Measurements from ENCODE around the gene ARHGEF39.

ARHGEF39 gene

DNA sequence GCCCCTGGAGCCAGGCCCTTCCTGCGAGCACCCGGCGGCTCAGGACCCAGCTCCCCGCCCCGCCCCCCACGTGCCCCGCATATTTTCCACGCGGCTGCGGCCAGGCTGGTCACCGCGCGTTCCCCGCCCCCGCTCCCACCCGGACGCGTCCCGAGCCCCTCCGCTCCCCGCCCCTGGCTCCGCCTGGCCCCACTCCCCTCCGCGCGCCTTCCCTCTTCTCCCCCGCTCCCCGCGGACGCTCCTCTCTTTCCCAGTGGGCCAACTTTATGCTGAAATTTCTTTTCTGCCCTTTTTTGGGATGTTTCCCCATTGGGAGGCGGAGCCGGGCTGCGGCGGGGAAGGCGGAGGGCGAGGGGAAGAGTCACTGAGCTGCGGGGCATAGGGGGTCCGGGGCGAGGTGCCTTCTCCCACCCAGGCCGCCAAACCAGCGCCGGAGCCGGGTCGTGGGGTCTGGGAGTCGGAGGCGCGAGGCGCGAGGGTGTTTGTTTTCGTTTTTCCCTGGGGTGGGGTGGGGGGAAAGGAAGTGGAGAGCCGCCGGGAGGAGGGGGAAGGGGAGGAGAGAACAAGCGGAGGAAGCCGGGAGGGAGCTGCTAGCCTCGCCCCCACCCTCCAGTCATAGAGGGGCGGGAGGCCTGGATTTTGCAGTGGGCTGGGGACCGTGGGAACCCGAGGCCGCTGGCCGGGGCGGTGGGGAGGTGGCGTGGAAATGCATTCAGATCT is 25.8 kb upstream of the ARHGEF39 start:
- DNase-seq (ENCODE audit: low spot score): no peak

DNA sequence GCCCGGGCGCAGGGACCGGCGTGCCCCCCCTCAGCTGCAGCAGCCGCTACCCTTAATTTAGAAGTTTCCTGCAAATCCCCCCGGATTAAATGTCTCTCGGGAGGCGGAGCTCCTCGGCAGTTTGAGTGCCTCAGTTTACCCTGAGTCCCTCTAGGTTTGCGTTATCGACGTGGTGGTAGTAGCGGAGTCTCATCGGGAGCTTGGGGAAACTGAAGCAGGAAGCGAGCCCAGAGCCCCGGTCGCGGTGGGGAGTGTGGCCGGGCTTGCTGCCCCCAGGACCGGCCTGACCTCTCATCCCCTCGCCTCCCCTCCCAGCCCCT is 25.3 kb upstream of the ARHGEF39 start:
- DNase-seq (ENCODE audit: low spot score): no peak

DNA sequence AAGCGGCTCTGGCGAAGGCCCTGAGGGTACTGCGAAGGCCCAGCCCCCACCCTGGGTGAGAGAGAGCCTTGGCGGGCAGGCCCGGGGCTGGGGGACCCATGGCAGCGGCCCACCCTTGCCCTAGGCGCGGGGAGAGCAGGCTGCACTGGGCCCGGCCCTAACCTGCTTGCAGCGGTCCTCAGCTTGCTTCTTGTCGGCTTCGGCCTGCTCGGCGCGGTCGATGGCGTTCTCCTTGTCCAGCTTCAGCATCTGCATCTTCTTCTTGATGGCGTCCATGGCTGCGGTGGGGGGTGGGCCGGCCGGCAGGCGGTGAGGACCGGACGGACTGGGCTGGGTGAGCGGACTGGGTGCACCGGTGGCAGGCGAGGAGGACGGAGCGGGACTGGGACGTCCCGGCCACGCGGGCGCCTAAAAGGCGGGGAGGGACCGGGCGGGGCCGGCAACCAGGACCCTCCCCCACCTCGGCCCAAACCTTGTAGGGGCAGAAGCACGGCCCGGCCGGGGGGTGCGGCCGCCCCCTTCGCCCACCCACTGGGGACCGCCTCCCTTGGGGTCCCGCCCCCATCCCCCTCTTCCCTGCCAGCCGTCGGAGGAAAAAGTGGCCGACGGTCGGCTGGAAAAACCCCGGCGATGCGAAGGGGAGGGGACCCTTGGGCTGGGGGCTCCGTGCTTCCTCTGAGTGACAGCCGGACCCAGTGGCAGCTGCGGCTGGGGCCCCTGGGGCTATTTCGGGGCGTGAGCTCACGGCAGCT is 24.7 kb upstream of the ARHGEF39 start, which contains the start of gene TPM2:
TSS of gene TPM2 (minus strand) at position 384 of the 752 bp plus-strand sequence. CDS start at position 276, 108 bp downstream.
- DNase-seq (ENCODE audit: low spot score): no peak

DNA sequence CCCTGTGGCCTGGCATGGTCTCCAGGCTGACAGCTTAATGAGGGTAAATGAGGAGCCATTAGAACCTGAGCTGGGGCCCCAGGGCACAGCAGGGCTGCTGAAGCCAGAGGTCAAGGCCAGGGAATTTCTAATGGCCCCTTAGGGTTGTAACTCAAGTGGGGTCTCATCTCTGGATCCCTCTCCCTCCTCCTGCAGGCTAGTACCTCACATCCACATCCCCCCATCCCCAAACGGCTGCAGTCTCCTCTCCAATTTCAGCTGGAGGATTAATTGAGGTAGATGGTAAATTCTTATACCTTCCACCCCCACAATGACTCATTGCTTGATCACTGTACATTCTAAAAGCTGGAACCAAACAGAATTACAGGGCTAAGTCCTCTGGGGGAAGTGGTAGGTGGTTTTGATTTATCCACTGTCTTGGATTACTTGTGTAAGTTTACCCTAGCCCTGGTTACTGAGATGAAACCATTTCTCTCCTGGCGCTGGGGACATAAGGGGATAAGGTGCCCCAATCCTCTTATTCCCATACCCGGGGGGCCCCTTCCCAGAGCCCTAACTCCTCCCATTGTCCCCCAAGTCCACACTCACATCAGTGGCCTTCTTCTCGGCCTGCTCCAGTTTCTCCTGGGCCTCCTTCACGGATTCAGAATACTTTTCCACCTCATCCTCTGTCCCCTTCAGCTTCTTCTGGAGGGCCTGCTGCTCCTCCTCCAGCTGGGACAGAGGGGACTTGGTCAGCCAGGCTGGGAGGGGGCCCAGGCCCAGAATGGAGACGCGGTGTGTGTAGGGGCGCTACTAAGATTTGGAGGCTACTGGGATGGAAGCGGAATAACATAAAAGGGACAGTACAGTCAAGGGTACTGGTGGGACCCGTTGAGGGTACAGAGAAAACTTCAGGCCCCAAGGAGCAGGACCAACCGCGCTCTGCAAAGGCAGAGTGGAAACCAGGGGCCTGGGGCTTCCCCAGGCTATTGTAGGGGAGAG is 23.9 kb upstream of the ARHGEF39 start:
- no peak for DNase-seq (ENCODE audit: low spot score)

DNA sequence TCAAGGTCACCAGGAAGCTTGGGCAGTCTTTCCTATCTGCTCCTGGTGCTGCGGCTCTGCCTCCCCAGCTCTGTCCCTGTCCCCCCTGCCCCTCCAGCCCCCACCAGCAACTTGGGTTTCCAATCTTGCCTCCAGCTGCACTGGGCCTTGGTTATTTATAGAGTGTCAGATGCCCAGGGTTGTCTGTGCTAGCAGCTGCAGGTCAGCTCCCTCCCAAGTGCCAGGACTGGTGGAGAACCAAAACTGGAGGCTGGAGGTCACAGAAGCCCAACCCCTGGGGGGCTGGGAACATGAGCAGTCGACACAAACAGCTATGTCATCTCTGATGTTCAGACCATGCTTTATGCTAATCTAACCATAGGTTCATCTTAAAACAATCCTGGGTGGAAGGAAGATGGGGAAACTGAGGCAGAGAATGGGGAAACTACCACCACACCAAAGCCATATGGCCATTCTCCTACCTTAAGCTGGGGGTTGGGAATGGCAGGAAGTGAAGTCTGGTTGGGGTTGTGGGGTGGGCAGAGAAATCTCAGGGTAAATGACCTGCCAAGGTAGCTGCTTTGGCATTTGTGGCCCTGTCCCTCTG is 23.1 kb upstream of the ARHGEF39 start:
- no peak for DNase-seq (ENCODE audit: low spot score)

DNA sequence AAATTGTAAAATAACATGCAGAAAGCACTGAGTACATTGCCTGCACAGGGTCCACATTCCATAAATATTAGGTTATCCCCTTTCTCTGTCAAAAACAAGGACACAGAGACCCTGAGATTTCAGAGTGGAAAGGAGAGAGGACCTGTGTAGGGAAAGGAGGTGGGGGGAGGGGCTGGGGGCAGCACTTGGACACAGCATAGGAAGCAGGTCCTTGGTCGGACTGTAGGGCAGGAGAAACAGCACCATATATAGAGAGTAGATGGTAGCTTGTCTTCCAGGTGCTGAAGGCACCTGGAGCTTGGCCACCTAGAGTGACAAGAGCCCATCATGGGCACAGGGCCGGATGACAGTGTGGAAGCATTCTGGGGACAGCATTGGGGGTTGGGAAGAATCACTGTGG is 22.3 kb upstream of the ARHGEF39 start:
- no peak for DNase-seq (ENCODE audit: low spot score)

DNA sequence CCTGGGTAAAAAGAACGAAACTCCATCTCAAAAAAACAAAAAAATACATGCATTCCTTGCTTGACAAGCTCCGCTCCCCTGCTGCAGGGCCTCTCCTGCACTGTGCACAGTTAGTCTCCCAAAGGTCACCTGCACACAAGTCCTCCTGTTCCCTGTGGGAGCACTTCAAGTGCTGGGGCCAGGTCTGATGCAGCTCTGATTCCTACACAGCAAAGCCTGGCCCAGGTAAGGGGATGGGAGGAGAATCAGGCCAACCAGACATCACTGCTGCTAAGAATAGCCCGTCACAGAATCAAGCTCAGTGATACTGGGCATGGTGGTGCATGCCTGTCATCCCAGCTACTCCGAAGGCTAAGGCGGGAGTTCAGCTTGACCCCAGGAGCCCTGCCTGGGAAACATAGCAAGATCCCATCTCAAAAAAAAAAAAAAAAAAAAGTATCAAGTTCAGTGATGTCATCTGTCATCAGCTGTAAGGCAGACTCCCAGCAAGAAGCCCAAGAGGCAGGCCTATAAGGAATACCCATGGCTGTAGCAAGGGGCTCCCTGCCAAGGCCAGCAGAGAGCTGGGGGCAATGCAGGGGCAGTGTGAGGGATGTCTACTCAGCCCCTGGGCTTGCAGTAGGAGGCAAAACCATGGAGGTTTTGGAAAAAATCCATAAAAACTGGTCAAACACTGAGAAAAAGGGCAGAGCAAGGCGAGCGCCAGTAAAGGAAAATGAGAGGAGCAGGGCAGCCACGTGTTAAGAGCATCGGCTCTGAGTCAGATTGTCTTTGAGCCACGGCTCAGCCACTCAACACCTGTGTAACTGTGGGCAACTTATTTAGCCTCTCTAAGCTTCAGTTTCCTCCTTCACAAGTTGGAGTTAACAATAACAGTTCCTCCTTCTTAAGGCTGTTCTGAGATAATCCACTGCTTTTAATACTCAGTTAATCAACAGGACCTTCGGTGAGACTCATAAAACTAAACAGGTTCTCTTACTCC is 21.5 kb upstream of the ARHGEF39 start:
- no peak for DNase-seq (ENCODE audit: low spot score)

DNA sequence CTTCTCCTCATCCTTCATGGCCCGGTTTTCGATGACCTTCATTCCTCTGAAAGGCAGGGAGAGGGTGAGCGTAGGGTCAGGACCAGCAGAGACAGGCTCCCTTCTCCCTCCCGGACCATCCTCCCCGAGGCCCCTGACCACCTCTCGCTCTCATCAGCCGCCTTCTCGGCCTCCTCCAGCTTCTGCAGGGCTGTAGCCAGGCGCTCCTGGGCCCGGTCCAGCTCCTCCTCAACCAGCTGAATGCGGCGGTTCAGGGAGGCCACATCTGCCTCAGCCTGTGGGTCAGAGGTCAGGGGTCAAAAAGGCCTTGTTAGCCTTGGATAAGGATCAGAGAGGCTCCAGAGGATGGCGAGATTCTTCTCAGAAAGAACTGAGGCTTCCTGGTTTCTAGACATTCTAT is 20.5 kb upstream of the ARHGEF39 start:
- no peak for DNase-seq (ENCODE audit: low spot score)

DNA sequence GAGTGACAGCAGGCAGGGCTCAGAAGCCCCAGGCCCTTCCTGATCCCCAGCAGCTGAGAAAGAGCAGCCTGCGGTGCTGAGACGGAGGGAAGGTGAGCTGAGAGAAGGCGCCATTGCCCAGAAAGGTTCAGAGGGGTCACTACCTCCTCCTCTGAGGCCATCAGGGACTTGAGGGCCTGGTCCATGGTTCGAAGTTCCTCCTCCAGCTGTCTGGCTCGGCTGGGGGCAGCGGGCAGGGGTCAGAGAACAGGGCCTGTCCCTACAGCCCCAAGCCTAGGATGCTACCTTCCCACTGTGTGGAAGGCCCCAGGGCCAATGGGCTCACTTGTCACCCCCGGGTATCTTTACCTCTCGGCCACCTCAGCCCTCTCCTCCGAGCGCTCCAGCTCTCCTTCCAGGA is 19.9 kb upstream of the ARHGEF39 start:
- DNase-seq (ENCODE audit: low spot score): no peak

DNA sequence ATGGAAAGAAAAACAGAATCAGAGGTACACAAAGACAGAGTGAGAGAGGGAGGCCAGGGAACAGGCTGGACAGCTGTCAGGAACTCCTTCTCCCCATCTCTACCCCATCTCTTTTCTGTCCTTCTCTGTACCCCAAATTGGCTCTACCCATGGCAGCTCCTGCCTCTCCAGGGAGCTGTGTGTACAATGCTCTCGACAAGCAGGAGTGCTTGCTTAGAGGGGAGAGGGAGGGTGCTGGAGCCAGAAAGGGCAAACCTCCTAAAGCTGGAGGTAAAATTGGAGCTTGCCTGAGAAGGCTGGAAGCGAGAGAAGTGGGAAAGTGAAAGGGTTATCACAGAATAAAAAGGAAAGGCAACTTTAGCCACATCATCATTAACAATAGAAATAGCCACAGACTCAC is 18.3 kb upstream of the ARHGEF39 start:
- DNase-seq (ENCODE audit: low spot score): no peak

DNA sequence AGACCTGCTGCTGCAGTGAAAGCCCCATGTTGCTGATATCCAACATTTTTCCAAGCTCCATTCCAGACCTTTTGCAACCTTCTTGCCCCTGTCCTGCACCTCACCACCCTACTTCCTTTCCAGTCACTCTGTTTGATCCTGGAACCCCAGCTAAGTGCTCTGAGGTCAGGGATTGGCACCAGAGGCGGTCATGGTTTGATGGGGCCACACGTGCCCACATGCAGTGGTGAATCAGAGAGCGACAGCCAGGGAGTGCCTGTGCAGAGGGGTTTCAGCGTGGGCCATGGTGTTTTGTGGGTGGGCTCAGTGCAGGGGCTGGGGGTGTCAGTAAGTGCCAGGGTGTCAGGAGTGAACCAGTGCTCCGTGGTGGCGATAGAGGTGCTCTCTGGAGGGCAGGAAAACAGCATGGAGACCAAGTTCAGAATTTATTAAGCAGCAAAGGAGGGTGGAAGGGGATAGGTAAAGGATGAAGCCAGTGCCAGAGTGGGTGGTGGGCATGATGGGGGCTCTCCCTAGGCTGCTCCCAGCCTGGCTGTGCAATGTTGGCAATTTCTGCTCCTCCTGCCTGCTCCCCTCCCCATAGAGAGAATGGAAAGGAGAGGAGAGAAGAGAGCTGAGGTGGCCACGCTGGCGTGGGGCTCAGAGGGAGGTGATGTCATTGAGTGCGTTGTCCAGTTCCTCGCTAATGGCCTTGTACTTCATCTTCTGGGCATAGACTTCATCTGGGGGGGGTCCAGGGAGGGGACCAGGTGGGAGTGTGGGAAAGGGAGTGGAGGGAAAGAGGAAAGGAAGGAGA is 17.7 kb upstream of the ARHGEF39 start:
- DNase-seq (ENCODE audit: low spot score): no peak

DNA sequence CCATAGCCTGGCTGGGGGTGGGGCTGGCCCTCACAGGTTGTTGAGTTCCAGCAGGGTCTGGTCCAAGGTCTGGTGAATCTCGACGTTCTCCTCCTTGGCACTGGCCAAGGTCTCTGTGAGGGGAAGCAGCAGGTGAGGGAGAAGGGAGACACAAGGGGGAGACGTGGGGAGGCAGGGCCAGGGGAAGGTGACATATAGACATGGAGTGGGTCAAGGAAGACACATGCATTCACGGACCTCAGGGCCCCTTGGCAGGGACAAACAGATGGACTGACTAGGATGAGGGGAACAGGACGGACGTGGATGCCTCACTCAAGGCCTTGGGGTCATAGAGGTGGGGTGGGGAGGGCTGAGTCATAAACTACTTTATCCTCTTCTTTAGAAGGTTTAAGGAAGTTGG is 17.1 kb upstream of the ARHGEF39 start:
- DNase-seq (ENCODE audit: low spot score): no peak

DNA sequence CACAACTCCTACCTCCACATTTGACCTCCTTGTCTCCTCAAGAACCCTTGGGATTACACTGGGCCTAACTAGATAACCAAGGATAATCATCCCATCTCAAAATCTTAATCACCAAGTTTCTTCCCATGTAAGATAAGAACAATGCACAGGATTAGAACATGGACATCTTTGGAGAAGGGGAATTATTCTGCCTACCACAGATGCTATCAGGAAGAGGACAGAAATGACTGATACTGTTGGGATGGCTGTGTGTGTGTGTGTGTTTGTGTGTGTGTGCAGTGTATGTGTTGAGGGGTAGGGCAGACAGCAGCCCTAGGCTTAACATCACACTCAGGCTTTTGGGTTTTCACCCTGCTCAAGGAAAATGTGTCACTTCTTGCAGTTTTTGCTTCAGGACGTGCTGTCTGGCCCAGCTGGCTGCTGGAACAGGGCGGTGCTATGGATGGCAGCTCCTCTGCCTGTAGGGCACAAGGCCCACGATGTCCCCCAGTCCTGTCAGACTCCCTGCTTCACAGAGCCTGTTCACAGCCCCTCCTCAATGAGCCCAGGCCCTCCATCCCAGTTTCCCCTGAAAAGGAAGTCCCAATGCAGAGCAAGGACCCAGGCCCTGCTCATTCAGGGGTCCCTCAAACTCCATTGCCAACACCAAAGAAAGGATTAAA is 16.5 kb upstream of the ARHGEF39 start:
- no peak for DNase-seq (ENCODE audit: low spot score)

DNA sequence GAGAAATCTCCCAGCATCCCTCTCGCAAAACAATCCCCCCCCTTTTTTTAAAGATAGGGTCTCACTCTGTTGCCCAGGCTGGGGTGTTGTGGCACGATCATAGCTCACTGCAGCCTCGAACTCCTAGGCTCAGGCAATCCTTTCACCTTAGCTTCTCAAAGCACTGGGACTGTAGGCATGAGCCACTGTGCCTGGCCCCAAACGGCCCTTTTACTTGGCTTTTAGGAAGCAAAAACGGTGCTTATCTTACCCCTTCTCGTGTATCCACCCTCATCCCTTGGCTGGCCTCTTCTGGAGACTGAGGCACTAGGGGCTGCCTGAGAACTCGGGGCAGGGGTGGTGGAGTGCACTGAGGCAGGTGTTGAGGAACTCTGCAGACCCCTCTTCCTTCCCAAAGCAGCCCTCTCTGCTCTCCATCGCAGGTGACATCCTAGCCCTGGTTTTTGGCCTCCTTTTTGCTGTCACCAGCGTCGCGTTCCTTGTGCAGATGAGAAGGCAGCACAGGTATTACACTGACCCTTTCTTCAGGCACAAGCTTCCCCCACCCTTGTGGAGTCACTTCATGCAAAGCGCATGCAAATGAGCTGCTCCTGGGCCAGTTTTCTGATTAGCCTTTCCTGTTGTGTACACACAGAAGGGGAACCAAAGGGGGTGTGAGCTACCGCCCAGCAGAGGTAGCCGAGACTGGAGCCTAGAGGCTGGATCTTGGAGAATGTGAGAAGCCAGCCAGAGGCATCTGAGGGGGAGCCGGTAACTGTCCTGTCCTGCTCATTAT is 15.5 kb upstream of the ARHGEF39 start:
- DNase-seq (ENCODE audit: low spot score): no peak

DNA sequence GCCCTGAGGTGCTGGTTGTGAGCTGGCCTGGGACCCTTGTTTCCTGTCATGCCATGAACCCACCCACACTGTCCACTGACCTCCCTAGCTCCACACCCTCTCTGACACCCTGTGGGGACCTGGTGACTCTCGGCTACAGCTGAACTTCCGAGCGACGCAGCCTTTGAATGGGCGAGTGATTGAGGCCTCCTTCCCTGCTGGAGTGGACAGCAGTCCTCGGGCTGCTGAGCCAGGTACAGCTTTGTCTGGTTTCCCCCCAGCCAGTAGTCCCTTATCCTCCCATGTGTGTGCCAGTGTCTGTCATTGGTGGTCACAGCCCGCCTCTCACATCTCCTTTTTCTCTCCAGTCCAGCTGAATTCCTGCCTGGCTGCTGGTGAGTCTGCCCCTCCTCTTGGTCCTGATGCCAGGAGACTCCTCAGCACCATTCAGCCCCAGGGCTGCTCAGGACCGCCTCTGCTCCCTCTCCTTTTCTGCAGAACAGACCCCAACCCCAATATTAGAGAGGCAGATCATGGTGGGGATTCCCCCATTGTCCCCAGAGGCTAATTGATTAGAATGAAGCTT is 14.9 kb upstream of the ARHGEF39 start:
- no peak for DNase-seq (ENCODE audit: low spot score)

DNA sequence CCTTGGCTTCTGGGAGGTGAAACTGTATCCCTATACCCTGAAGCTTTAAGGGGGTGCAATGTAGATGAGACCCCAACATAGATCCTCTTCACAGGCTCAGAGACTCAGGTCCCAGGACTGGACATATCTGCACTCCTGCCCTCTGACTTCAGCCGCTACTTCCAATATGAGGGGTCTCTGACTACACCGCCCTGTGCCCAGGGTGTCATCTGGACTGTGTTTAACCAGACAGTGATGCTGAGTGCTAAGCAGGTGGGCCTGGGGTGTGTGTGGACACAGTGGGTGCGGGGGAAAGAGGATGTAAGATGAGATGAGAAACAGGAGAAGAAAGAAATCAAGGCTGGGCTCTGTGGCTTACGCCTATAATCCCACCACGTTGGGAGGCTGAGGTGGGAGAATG is 14.1 kb upstream of the ARHGEF39 start:
- DNase-seq (ENCODE audit: low spot score): no peak

DNA sequence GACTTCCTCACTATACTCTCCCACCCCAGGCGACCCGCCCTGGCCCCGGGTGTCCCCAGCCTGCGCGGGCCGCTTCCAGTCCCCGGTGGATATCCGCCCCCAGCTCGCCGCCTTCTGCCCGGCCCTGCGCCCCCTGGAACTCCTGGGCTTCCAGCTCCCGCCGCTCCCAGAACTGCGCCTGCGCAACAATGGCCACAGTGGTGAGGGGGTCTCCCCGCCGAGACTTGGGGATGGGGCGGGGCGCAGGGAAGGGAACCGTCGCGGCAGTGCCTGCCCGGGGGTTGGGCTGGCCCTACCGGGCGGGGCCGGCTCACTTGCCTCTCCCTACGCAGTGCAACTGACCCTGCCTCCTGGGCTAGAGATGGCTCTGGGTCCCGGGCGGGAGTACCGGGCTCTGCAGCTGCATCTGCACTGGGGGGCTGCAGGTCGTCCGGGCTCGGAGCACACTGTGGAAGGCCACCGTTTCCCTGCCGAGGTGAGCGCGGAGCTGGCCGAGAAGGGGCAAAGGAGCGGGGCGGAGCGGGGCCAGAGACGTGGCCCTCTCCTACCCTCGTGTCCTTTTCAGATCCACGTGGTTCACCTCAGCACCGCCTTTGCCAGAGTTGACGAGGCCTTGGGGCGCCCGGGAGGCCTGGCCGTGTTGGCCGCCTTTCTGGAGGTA is 10.9 kb upstream of the ARHGEF39 start:
- no peak for DNase-seq (ENCODE audit: low spot score)

DNA sequence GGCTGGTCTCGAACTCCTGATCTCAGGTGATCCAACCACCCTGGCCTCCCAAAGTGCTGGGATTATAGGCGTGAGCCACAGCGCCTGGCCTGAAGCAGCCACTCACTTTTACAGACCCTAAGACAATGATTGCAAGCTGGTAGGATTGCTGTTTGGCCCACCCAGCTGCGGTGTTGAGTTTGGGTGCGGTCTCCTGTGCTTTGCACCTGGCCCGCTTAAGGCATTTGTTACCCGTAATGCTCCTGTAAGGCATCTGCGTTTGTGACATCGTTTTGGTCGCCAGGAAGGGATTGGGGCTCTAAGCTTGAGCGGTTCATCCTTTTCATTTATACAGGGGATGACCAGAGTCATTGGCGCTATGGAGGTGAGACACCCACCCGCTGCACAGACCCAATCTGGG is 10.2 kb upstream of the ARHGEF39 start:
- DNase-seq (ENCODE audit: low spot score): no peak

All from hematopoietic multipotent progenitor cell treated with erythropoietin and hydrocortisone succinate and interleukin-3 and kit ligand, for 15 days (in vitro differentiated cells).